HepG2 (cell line): Measurements from ENCODE around the gene MAJIN.

Experiments used
- ATF4 ChIP-seq, 2 experiments: fragments of 450-650 bp in 1 of 2; sonication (generic) in 1 of 2; formaldehyde crosslinking; IDR thresholded peaks; 2 replicates each; pipeline versions ENCODE4 v1.5.0 to v1.8.0; 2020 to 2022; ENCODE audit warnings: mild to moderate bottlenecking in 1 of 2, missing genetic modification reagents in 1 of 2
- GTF2F1 ChIP-seq: fragments of 150-350 bp; IDR thresholded peaks from 2 replicates; pipeline ENCODE4 v1.6.1; 2014; ENCODE audit warnings: low read length
- JUND ChIP-seq: sonication (generic); formaldehyde crosslinking; IDR thresholded peaks from 2 replicates; pipeline ENCODE4 v1.8.0; 2022; ENCODE audit warnings: mild to moderate bottlenecking, missing genetic modification reagents
- LCORL ChIP-seq, 2 experiments: fragments of 450-650 bp in 1 of 2; sonication (generic) in 1 of 2; formaldehyde crosslinking in 1 of 2; IDR thresholded peaks; 2 replicates each; pipeline versions ENCODE4 v1.5.0 to v1.6.1; 2017 to 2020; ENCODE audit warnings: antibody characterized with exemption in 1 of 2, missing genetic modification reagents in 1 of 2
- STAT6 ChIP-seq: sonication (generic); formaldehyde crosslinking; IDR thresholded peaks from 2 replicates; pipeline ENCODE4 v1.4.0; 2020; ENCODE audit warnings: missing genetic modification reagents, mild to moderate bottlenecking, borderline replicate concordance
- THAP8 ChIP-seq: sonication (generic); formaldehyde crosslinking; IDR thresholded peaks from 2 replicates; pipeline ENCODE4 v1.5.1; 2020; ENCODE audit warnings: missing genetic modification reagents, mild to moderate bottlenecking, borderline replicate concordance
- TOE1 ChIP-seq: sonication (generic); formaldehyde crosslinking; IDR thresholded peaks from 2 replicates; pipeline ENCODE4 v1.4.0; 2020; ENCODE audit warnings: mild to moderate bottlenecking, missing genetic modification reagents
- ZBTB7A ChIP-seq: sonication (generic); formaldehyde crosslinking; IDR thresholded peaks from 2 replicates; pipeline ENCODE4 v1.8.0; 2022; ENCODE audit warnings: mild to moderate bottlenecking, missing genetic modification reagents
- ZBTB8A ChIP-seq: sonication (generic); formaldehyde crosslinking; IDR thresholded peaks from 2 replicates; pipeline ENCODE4 v1.4.0; 2020; ENCODE audit warnings: mild to moderate bottlenecking, low read depth, missing genetic modification reagents, borderline replicate concordance
- ZNF3 ChIP-seq: IDR thresholded peaks from 2 replicates; pipeline ENCODE4 v1.7.0; 2017; ENCODE audit warnings: inconsistent platforms
- TF ChIP-seq, protein P1 (sequence below): sonication (generic); formaldehyde crosslinking; IDR thresholded peaks from 2 replicates; pipeline ENCODE4 v1.4.0; 2020; ENCODE audit warnings: missing genetic modification reagents, borderline replicate concordance
- TF ChIP-seq, protein P2 (sequence below): sonication (generic); formaldehyde crosslinking; IDR thresholded peaks from 2 replicates; pipeline ENCODE4 v1.4.0; 2020; ENCODE audit warnings: mild to moderate bottlenecking, missing genetic modification reagents
- TF ChIP-seq, protein P3 (sequence below): sonication (generic); formaldehyde crosslinking; IDR thresholded peaks from 2 replicates; pipeline ENCODE4 v1.4.0; 2020; ENCODE audit warnings: missing genetic modification reagents

- TF ChIP-seq TOE1 (CRISPR knock-in tag) (no peak), ZBTB8A (CRISPR knock-in tag) (no peak), GTF2F1 (no peak), THAP8 (CRISPR knock-in tag) (no peak), STAT6 (CRISPR knock-in tag) (no peak), LCORL (IDR thresholded peaks at IDR 0.05) (no peak), LCORL (CRISPR knock-in tag; IDR thresholded peaks at IDR 0.05) (no peak), ZNF3 (no peak), ZBTB7A (no peak), JUND (CRISPR knock-in tag) (no peak), ATF4 (CRISPR knock-in tag; IDR thresholded peaks at IDR 0.05) (no peak)
- TF ChIP-seq, protein P1, sequence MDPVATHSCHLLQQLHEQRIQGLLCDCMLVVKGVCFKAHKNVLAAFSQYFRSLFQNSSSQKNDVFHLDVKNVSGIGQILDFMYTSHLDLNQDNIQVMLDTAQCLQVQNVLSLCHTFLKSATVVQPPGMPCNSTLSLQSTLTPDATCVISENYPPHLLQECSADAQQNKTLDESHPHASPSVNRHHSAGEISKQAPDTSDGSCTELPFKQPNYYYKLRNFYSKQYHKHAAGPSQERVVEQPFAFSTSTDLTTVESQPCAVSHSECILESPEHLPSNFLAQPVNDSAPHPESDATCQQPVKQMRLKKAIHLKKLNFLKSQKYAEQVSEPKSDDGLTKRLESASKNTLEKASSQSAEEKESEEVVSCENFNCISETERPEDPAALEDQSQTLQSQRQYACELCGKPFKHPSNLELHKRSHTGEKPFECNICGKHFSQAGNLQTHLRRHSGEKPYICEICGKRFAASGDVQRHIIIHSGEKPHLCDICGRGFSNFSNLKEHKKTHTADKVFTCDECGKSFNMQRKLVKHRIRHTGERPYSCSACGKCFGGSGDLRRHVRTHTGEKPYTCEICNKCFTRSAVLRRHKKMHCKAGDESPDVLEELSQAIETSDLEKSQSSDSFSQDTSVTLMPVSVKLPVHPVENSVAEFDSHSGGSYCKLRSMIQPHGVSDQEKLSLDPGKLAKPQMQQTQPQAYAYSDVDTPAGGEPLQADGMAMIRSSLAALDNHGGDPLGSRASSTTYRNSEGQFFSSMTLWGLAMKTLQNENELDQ (CRISPR knock-in tag): no peak
- TF ChIP-seq, protein P2, sequence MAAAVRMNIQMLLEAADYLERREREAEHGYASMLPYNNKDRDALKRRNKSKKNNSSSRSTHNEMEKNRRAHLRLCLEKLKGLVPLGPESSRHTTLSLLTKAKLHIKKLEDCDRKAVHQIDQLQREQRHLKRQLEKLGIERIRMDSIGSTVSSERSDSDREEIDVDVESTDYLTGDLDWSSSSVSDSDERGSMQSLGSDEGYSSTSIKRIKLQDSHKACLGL (CRISPR knock-in tag): no peak
- TF ChIP-seq, protein P3, sequence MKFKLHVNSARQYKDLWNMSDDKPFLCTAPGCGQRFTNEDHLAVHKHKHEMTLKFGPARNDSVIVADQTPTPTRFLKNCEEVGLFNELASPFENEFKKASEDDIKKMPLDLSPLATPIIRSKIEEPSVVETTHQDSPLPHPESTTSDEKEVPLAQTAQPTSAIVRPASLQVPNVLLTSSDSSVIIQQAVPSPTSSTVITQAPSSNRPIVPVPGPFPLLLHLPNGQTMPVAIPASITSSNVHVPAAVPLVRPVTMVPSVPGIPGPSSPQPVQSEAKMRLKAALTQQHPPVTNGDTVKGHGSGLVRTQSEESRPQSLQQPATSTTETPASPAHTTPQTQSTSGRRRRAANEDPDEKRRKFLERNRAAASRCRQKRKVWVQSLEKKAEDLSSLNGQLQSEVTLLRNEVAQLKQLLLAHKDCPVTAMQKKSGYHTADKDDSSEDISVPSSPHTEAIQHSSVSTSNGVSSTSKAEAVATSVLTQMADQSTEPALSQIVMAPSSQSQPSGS (CRISPR knock-in tag): no peak
Measured at GRCh38 chr11:64954201-64954600, 17.7 kb downstream of the MAJIN start.
